Activated CD4-positive, alpha-beta T cell treated with anti-CD3 and anti-CD28 coated beads, Interleukin-2, amount 10 ng/mL, durations not matched to agents 24 days and 14 days (primary cell): Measurements from ENCODE around the gene BACE1-AS. TPM values are rescaled to one million over a fixed set of nuclear protein-coding genes. Genes with fewer than 3 reads are reported as not detected.
A peak's percentile ranks its signal among the peaks of the same experiment; 100 is the strongest.

Source experiments
- DNase-seq: peaks from one replicate; pipeline ENCODE4 v3.0.0; 2022
- H3K27ac Mint-ChIP-seq: one replicate; pipeline ENCODE4 v1.8.0; 2022; ENCODE audit warnings: mild to moderate bottlenecking, mixed read lengths
- H3K27me3 Mint-ChIP-seq: one replicate; pipeline ENCODE4 v1.8.0; 2022; ENCODE audit warnings: mixed read lengths
- H3K36me3 Mint-ChIP-seq: one replicate; pipeline ENCODE4 v1.8.0; 2022; ENCODE audit warnings: low read depth, mild to moderate bottlenecking, mixed read lengths
- H3K4me1 Mint-ChIP-seq: one replicate; pipeline ENCODE4 v1.8.0; 2021; ENCODE audit warnings: mixed read lengths
- H3K4me3 Mint-ChIP-seq: one replicate; pipeline ENCODE4 v1.8.0; 2022; ENCODE audit warnings: mild to moderate bottlenecking, moderate library complexity, mixed read lengths
- H3K9me3 Mint-ChIP-seq: one replicate; pipeline ENCODE4 v1.8.0; 2021; ENCODE audit warnings: mixed read lengths
- intact Hi-C: fragments of 100-400 bp; cut with micrococcal nuclease; formaldehyde crosslinking; loops from one replicate; pipeline ENCODE4 v1.15.1; 2023
- total RNA-seq: library from RNA; stranded (reverse); gene quantifications from 2 replicates; pipeline ENCODE4 v1.2.3, GENCODE V29; 2022

The BACE1-AS gene
- total RNA-seq, 1 donor from 2014 or later: 5.5 TPM

GRCh38 chr11:117278347-117278746 lies 12.8 kb upstream of the BACE1-AS start:
- Mint-ChIP-seq H3K36me3 (peaks cover 32% of the 10 kb centered on the region), H3K4me3 (no peak overlapping the region), H3K27ac (no peak overlapping the region), H3K4me1 (peaks cover 7% of the 10 kb centered on the region), H3K9me3 (no peaks in the 10 kb centered on the region), H3K27me3 (no peaks in the 10 kb centered on the region)
- no peak for DNase-seq
- intact Hi-C loops: no loop called here

GRCh38 chr11:117279711-117280376 lies 11.3 kb upstream of the BACE1-AS start:
- Mint-ChIP-seq H3K4me1 (peaks cover 7% of the 10 kb centered on the region), H3K9me3 (no peaks in the 10 kb centered on the region), H3K36me3 (peaks cover 30% of the 10 kb centered on the region), H3K27me3 (no peaks in the 10 kb centered on the region), H3K4me3 (no peak overlapping the region), H3K27ac (peak overlapping the region; percentile 51)
- no peak for DNase-seq
- intact Hi-C loops: no loop called here

GRCh38 chr11:117281159-117281558 lies 10.0 kb upstream of the BACE1-AS start:
- no peak for DNase-seq
- no peaks in the 10 kb centered on the region for H3K9me3 Mint-ChIP-seq
- H3K4me1 Mint-ChIP-seq: peaks cover 7% of the 10 kb centered on the region
- no peak overlapping the region for H3K27ac Mint-ChIP-seq
- no peaks in the 10 kb centered on the region for H3K27me3 Mint-ChIP-seq
- H3K4me3 Mint-ChIP-seq: no peak overlapping the region
- intact Hi-C loops: no loop called here
- H3K36me3 Mint-ChIP-seq: peaks cover 33% of the 10 kb centered on the region

- Mint-ChIP-seq H3K9me3 (no peaks in the 10 kb centered on the region), H3K4me3 (no peak overlapping the region), H3K4me1 (peaks cover 7% of the 10 kb centered on the region), H3K27me3 (no peaks in the 10 kb centered on the region), H3K27ac (no peak overlapping the region), H3K36me3 (peaks cover 36% of the 10 kb centered on the region)
- intact Hi-C loops: no loop called here
- no peak for DNase-seq
These were observed 9.3 kb upstream of the BACE1-AS start for GRCh38 chr11:117281869-117282268.

GRCh38 chr11:117282956-117283355 lies 8.2 kb upstream of the BACE1-AS start:
- H3K4me3 Mint-ChIP-seq: no peak overlapping the region
- no peaks in the 10 kb centered on the region for H3K9me3 Mint-ChIP-seq
- no peaks in the 10 kb centered on the region for H3K27me3 Mint-ChIP-seq
- H3K36me3 Mint-ChIP-seq: peaks cover 36% of the 10 kb centered on the region
- DNase-seq: no peak
- H3K4me1 Mint-ChIP-seq: peaks cover 7% of the 10 kb centered on the region
- intact Hi-C loops: no loop called here
- H3K27ac Mint-ChIP-seq: no peak overlapping the region

- intact Hi-C loops: no loop called here
- H3K27ac Mint-ChIP-seq: no peak overlapping the region
- no peak for DNase-seq
- no peaks in the 10 kb centered on the region for H3K9me3 Mint-ChIP-seq
- peaks cover 7% of the 10 kb centered on the region for H3K4me1 Mint-ChIP-seq
- peaks cover 36% of the 10 kb centered on the region for H3K36me3 Mint-ChIP-seq
- H3K4me3 Mint-ChIP-seq: no peak overlapping the region
- no peaks in the 10 kb centered on the region for H3K27me3 Mint-ChIP-seq
These were observed 7.1 kb upstream of the BACE1-AS start for GRCh38 chr11:117284053-117284452.

- Mint-ChIP-seq H3K4me1 (no peaks in the 10 kb centered on the region), H3K9me3 (no peaks in the 10 kb centered on the region), H3K27me3 (no peaks in the 10 kb centered on the region), H3K36me3 (peaks cover 31% of the 10 kb centered on the region), H3K27ac (no peak overlapping the region), H3K4me3 (no peak overlapping the region)
- no peak for DNase-seq
- intact Hi-C loops: no loop called here
These were observed 4.6 kb upstream of the BACE1-AS start for GRCh38 chr11:117286588-117286987.

GRCh38 chr11:117287668-117288067 lies 3.5 kb upstream of the BACE1-AS start:
- intact Hi-C loops: no loop called here
- Mint-ChIP-seq H3K4me1 (no peaks in the 10 kb centered on the region), H3K27me3 (no peaks in the 10 kb centered on the region), H3K36me3 (peaks cover 21% of the 10 kb centered on the region), H3K4me3 (no peak overlapping the region), H3K9me3 (no peaks in the 10 kb centered on the region), H3K27ac (no peak overlapping the region)
- DNase-seq: no peak

- H3K4me3 Mint-ChIP-seq: no peak overlapping the region
- no peak for DNase-seq
- no peak overlapping the region for H3K27ac Mint-ChIP-seq
- H3K27me3 Mint-ChIP-seq: no peaks in the 10 kb centered on the region
- H3K4me1 Mint-ChIP-seq: no peaks in the 10 kb centered on the region
- intact Hi-C loops: no loop called here
- no peaks in the 10 kb centered on the region for H3K9me3 Mint-ChIP-seq
- H3K36me3 Mint-ChIP-seq: peaks cover 13% of the 10 kb centered on the region
These were observed 1.4 kb upstream of the BACE1-AS start for GRCh38 chr11:117289795-117290194.

- Mint-ChIP-seq H3K27me3 (no peaks in the 10 kb centered on the region), H3K4me3 (no peak overlapping the region), H3K4me1 (no peaks in the 10 kb centered on the region), H3K9me3 (no peaks in the 10 kb centered on the region), H3K36me3 (peaks cover 2% of the 10 kb centered on the region), H3K27ac (no peak overlapping the region)
- no peak for DNase-seq
- intact Hi-C loops: no loop called here
These were observed 1.5 kb downstream of the BACE1-AS start for GRCh38 chr11:117292616-117293015.

- no peak for DNase-seq
- Mint-ChIP-seq H3K27me3 (no peaks in the 10 kb centered on the region), H3K4me3 (no peak overlapping the region), H3K9me3 (no peaks in the 10 kb centered on the region), H3K36me3 (peaks cover 2% of the 10 kb centered on the region), H3K27ac (no peak overlapping the region), H3K4me1 (peaks cover 2% of the 10 kb centered on the region)
- intact Hi-C loops: no loop called here
These were observed 4.4 kb downstream of the BACE1-AS start for GRCh38 chr11:117295438-117296137.

GRCh38 chr11:117296881-117297280 lies 5.7 kb downstream of the BACE1-AS start:
- Mint-ChIP-seq H3K27ac (no peak overlapping the region), H3K9me3 (no peaks in the 10 kb centered on the region), H3K27me3 (peaks cover 2% of the 10 kb centered on the region), H3K36me3 (no peaks in the 10 kb centered on the region), H3K4me1 (peaks cover 5% of the 10 kb centered on the region), H3K4me3 (no peak overlapping the region)
- DNase-seq: no peak
- intact Hi-C loops: no loop called here

- no peak for DNase-seq
- Mint-ChIP-seq H3K4me1 (peaks cover 5% of the 10 kb centered on the region), H3K36me3 (no peaks in the 10 kb centered on the region), H3K9me3 (no peaks in the 10 kb centered on the region), H3K27me3 (peaks cover 2% of the 10 kb centered on the region), H3K27ac (no peak overlapping the region), H3K4me3 (no peak overlapping the region)
- intact Hi-C loops: no loop called here
These were observed 7.0 kb downstream of the BACE1-AS start for GRCh38 chr11:117298195-117298594.

- Mint-ChIP-seq H3K27me3 (peaks cover 4% of the 10 kb centered on the region), H3K4me1 (peaks cover 5% of the 10 kb centered on the region), H3K4me3 (no peak overlapping the region), H3K27ac (no peak overlapping the region), H3K36me3 (no peaks in the 10 kb centered on the region), H3K9me3 (no peaks in the 10 kb centered on the region)
- DNase-seq: no peak
- intact Hi-C loops: no loop called here
These were observed 8.5 kb downstream of the BACE1-AS start for GRCh38 chr11:117299351-117300282.
